WERI-Rb-1 (cell line): ENCODE results near the gene AGAP1.

ENCODE experiments used
- DNase-seq: peaks from one replicate; pipeline ENCODE4 v3.0.0-alpha.2; 2020
- H3K27ac ChIP-seq: fragments of 250-450 bp; sonication (Bioruptor Pico); 2 replicates; pipeline ENCODE4 v1.5.1; 2020; ENCODE audit warnings: mild to moderate bottlenecking, moderate library complexity
- H3K27me3 ChIP-seq: fragments of 250-450 bp; sonication (Bioruptor Pico); 2 replicates; pipeline ENCODE4 v1.5.1; 2021; ENCODE audit warnings: mild to moderate bottlenecking, low read depth, moderate library complexity; ENCODE audit not compliant: insufficient read depth, severe bottlenecking
- H3K36me3 ChIP-seq: fragments of 250-450 bp; sonication (Bioruptor Pico); 2 replicates; pipeline ENCODE4 v1.5.1; 2020; ENCODE audit warnings: mild to moderate bottlenecking, moderate library complexity
- H3K4me3 ChIP-seq: 2 replicates; pipeline ENCODE4 v1.5.1; 2011; ENCODE audit warnings: low read depth, mild to moderate bottlenecking, control low read depth, low read length
- H3K9me3 ChIP-seq: fragments of 250-450 bp; sonication (Bioruptor Pico); 2 replicates; pipeline ENCODE4 v1.5.1; 2021; ENCODE audit warnings: mild to moderate bottlenecking, moderate library complexity; ENCODE audit not compliant: severe bottlenecking
- TF ChIP-seq, protein P1 (sequence below): IDR thresholded peaks from 2 replicates; pipeline ENCODE4 v1.5.1; 2011; ENCODE audit warnings: low read depth, mild to moderate bottlenecking, control low read depth, inconsistent platforms, low read length

Gene AGAP1

DNA sequence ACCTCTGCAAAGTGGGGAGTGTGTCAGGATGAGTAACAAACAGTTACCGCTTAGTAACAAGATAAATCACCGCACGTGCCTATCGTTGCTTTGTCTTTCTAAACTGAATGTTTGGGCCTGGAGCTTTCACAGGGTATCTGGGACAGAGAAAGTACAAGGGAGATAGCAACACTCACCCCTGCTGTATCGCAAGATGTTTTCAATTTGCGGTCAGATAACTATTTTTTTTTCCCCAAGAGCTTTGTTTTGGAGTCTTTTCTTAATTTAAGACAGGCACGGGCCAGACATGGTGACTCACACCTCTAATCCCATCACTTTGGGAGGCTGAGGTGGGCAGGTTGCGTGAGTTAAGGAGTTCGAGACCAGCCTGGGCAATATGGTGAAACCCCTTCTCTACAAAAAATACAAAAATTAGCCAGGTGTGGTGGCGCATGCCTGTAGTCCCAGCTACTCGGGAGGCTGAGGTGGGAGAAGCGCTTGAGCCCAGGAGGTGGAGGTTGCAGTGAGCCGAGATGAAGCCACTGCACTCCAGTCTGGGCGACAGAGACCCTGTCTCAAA is 527.7 kb downstream of the AGAP1 start:
- Histone ChIP-seq H3K4me3 (no peak overlapping the region), H3K36me3 (peaks cover 11% of the 10 kb centered on the region), H3K27me3 (no peaks in the 10 kb centered on the region), H3K27ac (no peak overlapping the region), H3K9me3 (no peaks in the 10 kb centered on the region)
- TF ChIP-seq, protein P1, sequence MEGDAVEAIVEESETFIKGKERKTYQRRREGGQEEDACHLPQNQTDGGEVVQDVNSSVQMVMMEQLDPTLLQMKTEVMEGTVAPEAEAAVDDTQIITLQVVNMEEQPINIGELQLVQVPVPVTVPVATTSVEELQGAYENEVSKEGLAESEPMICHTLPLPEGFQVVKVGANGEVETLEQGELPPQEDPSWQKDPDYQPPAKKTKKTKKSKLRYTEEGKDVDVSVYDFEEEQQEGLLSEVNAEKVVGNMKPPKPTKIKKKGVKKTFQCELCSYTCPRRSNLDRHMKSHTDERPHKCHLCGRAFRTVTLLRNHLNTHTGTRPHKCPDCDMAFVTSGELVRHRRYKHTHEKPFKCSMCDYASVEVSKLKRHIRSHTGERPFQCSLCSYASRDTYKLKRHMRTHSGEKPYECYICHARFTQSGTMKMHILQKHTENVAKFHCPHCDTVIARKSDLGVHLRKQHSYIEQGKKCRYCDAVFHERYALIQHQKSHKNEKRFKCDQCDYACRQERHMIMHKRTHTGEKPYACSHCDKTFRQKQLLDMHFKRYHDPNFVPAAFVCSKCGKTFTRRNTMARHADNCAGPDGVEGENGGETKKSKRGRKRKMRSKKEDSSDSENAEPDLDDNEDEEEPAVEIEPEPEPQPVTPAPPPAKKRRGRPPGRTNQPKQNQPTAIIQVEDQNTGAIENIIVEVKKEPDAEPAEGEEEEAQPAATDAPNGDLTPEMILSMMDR, result no peak
- DNase-seq, result no peak

DNA sequence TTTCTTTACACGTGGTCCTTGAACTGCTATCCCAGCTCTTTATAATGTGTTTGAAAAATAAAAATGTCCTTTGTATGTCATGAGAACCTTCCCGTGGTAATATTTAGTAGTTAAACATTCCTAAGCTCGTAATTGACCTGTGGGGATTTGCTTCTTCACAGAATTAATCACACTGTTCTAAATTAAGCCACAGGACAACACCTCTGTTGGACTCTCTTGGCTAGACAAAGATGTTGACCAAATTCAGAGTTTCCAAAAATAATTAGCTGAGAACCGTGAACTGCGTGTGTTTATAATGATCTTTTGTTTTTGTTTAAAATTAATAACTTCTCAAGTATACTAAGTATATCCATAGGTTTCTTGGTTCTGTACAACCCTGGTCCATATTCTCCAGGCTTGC is 528.3 kb downstream of the AGAP1 start:
- DNase-seq, result no peak
- TF ChIP-seq, protein P1, result no peak
- peaks cover 11% of the 10 kb centered on the region for H3K36me3 ChIP-seq
- H3K4me3 ChIP-seq, result no peak overlapping the region
- H3K27me3 ChIP-seq, result no peaks in the 10 kb centered on the region
- no peak overlapping the region for H3K27ac ChIP-seq
- H3K9me3 ChIP-seq, result no peaks in the 10 kb centered on the region

- Histone ChIP-seq H3K36me3 (peaks cover 9% of the 10 kb centered on the region), H3K27ac (no peak overlapping the region), H3K27me3 (no peaks in the 10 kb centered on the region), H3K9me3 (no peaks in the 10 kb centered on the region), H3K4me3 (no peak overlapping the region)
- TF ChIP-seq, protein P1, result no peak
- DNase-seq, result no peak
These were observed 532.0 kb downstream of the AGAP1 start for GRCh38 chr2:236025892-236026291.

GRCh38 chr2:236026841-236027240 is 533.0 kb downstream of the AGAP1 start:
- Histone ChIP-seq H3K4me3 (no peak overlapping the region), H3K36me3 (peaks cover 9% of the 10 kb centered on the region), H3K27me3 (no peaks in the 10 kb centered on the region), H3K9me3 (no peaks in the 10 kb centered on the region), H3K27ac (no peak overlapping the region)
- TF ChIP-seq, protein P1, result no peak
- no peak for DNase-seq

GRCh38 chr2:236028066-236028465 is 534.2 kb downstream of the AGAP1 start:
- H3K27ac ChIP-seq, result no peak overlapping the region
- no peak for DNase-seq
- H3K27me3 ChIP-seq, result no peaks in the 10 kb centered on the region
- TF ChIP-seq, protein P1, result no peak
- H3K9me3 ChIP-seq, result no peaks in the 10 kb centered on the region
- peaks cover 9% of the 10 kb centered on the region for H3K36me3 ChIP-seq
- H3K4me3 ChIP-seq, result no peak overlapping the region

DNA sequence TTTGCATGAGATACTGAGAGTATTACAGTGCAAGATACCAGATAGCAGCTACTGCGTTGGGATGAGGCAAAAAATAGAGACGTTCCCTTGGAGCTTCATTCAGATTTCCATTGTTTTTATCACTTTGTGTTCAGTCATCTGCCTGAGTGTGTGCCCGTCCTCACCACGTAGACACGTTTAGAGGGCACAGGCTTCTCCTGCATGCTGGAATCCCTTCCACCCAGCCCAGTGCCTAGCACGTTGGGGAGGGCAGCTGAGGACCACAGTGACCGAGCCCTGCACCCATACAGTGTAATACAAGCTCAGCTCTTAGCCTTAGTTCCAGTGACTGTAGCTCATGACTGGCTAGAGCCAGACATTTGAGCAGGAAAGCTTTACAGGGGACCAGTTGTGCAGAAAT is 539.6 kb downstream of the AGAP1 start:
- Histone ChIP-seq H3K27ac (no peak overlapping the region), H3K36me3 (peaks cover 25% of the 10 kb centered on the region), H3K9me3 (no peaks in the 10 kb centered on the region), H3K27me3 (no peaks in the 10 kb centered on the region), H3K4me3 (no peak overlapping the region)
- TF ChIP-seq, protein P1, result no peak
- no peak for DNase-seq
